CD8-positive, alpha-beta memory T cell (primary cell): ENCODE measurements around the gene LRRC34. TPM values are rescaled to one million over a fixed set of nuclear protein-coding genes. Genes with fewer than 3 reads are reported as not detected.

Source experiments
- CTCF ChIA-PET: fragments of 350-600 bp; sonication (Branson Sonifier 250); formaldehyde crosslinking; loops from one replicate; lab custom pipeline; 2021; ENCODE audit warnings: antibody characterized with exemption; lab: Charles Lee
- POLR2A ChIA-PET: fragments of 350-600 bp; sonication (Branson Sonifier 250); formaldehyde crosslinking; loops from one replicate; lab custom pipeline; 2021; ENCODE audit warnings: antibody characterized with exemption; lab: Charles Lee
- DNase-seq, 5 donors: peaks; one replicate each; pipeline versions ENCODE4 v3.0.0 to v3.0.0-alpha.2; 2020 to 2022; ENCODE audit warnings: mixed read lengths in 1 of 5
- H3K27ac ChIP-seq: one replicate; pipeline ENCODE4 v1.7.0; 2013; ENCODE audit warnings: low read depth, mild to moderate bottlenecking, low read length, moderate library complexity
- H3K27me3 ChIP-seq: 2 replicates; pipeline ENCODE4 v1.7.0; 2013; ENCODE audit warnings: low read length, mild to moderate bottlenecking; ENCODE audit not compliant: insufficient read depth, poor library complexity, severe bottlenecking
- H3K36me3 ChIP-seq: 2 replicates; pipeline ENCODE4 v1.7.0; 2013; ENCODE audit warnings: mild to moderate bottlenecking, low read length, moderate library complexity; ENCODE audit not compliant: insufficient read depth
- H3K4me1 ChIP-seq: 2 replicates; pipeline ENCODE4 v1.7.0; 2013; ENCODE audit warnings: mild to moderate bottlenecking, low read length, moderate library complexity; ENCODE audit not compliant: insufficient read depth
- H3K4me3 ChIP-seq: 2 replicates; pipeline ENCODE4 v1.7.0; 2013; ENCODE audit warnings: mild to moderate bottlenecking, low read length
- H3K9me3 ChIP-seq: 2 replicates; pipeline ENCODE4 v1.7.0; 2013; ENCODE audit warnings: mild to moderate bottlenecking, low read length
- H3K27ac Mint-ChIP-seq, 8 donors: one replicate each; pipeline ENCODE4 v1.8.0; 2020 to 2021; ENCODE audit warnings: mixed read lengths in 8 of 8, mild to moderate bottlenecking in 6 of 8, inconsistent platforms in 3 of 8, moderate library complexity in 3 of 8
- H3K27me3 Mint-ChIP-seq, 2 donors: one replicate each; pipeline ENCODE4 v1.8.0; 2020 to 2021; ENCODE audit warnings: mixed read lengths in 2 of 2, mild to moderate bottlenecking in 1 of 2, moderate library complexity in 1 of 2
- H3K36me3 Mint-ChIP-seq, 3 donors: one replicate each; pipeline ENCODE4 v1.8.0; 2020 to 2021; ENCODE audit warnings: mixed read lengths in 3 of 3, inconsistent platforms in 1 of 3, mild to moderate bottlenecking in 1 of 3
- H3K4me1 Mint-ChIP-seq, 3 donors: one replicate each; pipeline ENCODE4 v1.8.0; 2020 to 2021; ENCODE audit warnings: mixed read lengths in 3 of 3, inconsistent platforms in 1 of 3, mild to moderate bottlenecking in 1 of 3
- H3K4me3 Mint-ChIP-seq, 7 donors: one replicate each; pipeline ENCODE4 v1.8.0; 2020 to 2021; ENCODE audit warnings: mixed read lengths in 7 of 7, mild to moderate bottlenecking in 6 of 7, moderate library complexity in 4 of 7, inconsistent platforms in 2 of 7
- H3K9me3 Mint-ChIP-seq, 5 donors: one replicate each; pipeline ENCODE4 v1.8.0; 2020 to 2022; ENCODE audit warnings: mixed read lengths in 5 of 5, mild to moderate bottlenecking in 3 of 5, moderate library complexity in 2 of 5, inconsistent platforms in 1 of 5
- polyA plus RNA-seq: library from polyadenylated mRNA; unstranded; fragments of 300-500 nt; fragmentation: Illumina TruSeq; gene quantifications from one replicate; pipeline ENCODE4 v1.2.3, GENCODE V29; 2021
- total RNA-seq, 2 experiments: library from RNA; stranded (reverse); gene quantifications; one replicate each; pipeline ENCODE4 v1.2.3, GENCODE V29; 2021

LRRC34 gene, protein sequence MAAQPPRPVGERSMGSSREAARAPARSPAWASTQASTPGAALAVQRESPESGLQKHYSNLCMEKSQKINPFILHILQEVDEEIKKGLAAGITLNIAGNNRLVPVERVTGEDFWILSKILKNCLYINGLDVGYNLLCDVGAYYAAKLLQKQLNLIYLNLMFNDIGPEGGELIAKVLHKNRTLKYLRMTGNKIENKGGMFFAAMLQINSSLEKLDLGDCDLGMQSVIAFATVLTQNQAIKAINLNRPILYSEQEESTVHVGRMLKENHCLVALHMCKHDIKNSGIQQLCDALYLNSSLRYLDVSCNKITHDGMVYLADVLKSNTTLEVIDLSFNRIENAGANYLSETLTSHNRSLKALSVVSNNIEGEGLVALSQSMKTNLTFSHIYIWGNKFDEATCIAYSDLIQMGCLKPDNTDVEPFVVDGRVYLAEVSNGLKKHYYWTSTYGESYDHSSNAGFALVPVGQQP
- total RNA-seq, result 1 to 10 TPM; 2.4 to 2.5 TPM
- 0.33 TPM for polyA plus RNA-seq

DNA sequence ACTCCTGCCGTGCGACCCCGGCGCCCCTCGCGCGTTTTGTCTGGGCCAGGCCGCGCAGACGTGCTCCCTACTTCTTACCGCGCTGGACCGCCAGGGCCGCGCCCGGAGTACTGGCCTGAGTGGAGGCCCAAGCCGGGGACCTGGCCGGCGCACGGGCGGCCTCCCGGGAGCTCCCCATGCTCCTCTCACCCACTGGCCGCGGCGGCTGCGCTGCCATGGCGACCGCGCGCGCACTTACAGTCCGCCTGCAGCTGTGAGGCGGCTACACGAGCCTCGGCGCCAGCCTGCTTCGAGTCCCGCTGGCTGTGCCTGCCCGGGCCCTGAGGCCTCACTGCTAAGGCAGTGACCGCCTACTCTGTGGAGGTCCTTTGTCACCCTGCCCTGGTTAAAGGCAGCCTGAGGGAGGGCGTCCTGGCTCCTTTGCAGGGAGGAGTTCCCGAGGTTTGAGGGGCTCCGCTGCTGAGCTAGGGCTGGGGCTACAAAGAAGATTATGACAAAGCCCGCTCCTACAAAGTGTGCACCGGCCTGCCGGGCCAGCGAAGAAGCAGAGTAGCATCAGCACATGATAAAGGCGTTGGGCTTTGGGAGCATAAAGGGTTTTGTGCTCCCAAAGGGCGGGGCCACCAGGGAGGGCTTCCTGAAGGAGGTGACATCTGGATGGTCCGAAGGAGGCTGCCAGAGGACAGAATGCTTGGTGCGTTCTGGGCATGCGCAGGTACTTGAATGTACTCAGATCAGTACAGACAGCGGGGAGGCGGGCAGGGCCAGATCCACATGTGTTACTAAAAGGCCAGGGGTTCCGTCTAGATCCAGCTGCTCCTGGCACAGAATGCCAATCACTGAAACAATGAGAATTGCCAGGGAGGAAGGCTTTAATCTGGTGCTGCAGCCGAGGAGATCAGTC is at the start of gene LRRC34, which contains the start of gene LRRIQ4:
Gene LRRC34, minus strand, starts transcription at position 573 of the 904 bp plus-strand sequence. Its CDS starts 356 bp downstream, at position 217.
Gene LRRIQ4, plus strand, starts transcription at position 539 of the 904 bp plus-strand sequence. CDS start 9,052 bp downstream, outside the sequence.
- Histone ChIP-seq H3K4me3 (peak within 1 kb of the TSS; percentile 69), H3K27me3 (no peaks in the 10 kb centered on the region), H3K4me1 (peaks cover 17% of the 10 kb centered on the region), H3K27ac (no peak within 1 kb of the TSS), H3K36me3 (no peaks in the 10 kb centered on the region), H3K9me3 (peaks cover 6% of the 10 kb centered on the region)
- peaks cover 2 to 11% (median 2%) of the 10 kb centered on the region in 3 donors for H3K36me3 Mint-ChIP-seq
- H3K27me3 Mint-ChIP-seq, result peaks cover 1 to 4% of the 10 kb centered on the region in 2 donors
- DNase-seq, result peak; percentile 51 to 77 (median 53)
- H3K27ac Mint-ChIP-seq, result peak within 1 kb of the TSS; percentile 33 to 93 (median 79)
- peaks cover 8 to 15% (median 11%) of the 10 kb centered on the region in 5 donors for H3K9me3 Mint-ChIP-seq
- ChIA-PET POLR2A (no interaction called here), CTCF (interaction anchor here (0.9 to 1.5 kb wide), 5 partner anchors 10 to 43 kb away, joined by 3 to 5 read pairs (median 4); partner anchors contain the start of genes ACTRT3 and MYNN)
- H3K4me3 Mint-ChIP-seq, result peak within 1 kb of the TSS; percentile 79 to 91 (median 87)
- H3K4me1 Mint-ChIP-seq, result peaks cover 19 to 29% (median 26%) of the 10 kb centered on the region in 3 donors

- H3K27ac ChIP-seq, result no peak overlapping the region
- H3K27me3 ChIP-seq, result no peaks in the 10 kb centered on the region
- Mint-ChIP-seq H3K4me3 (no peak overlapping the region), H3K36me3 (peaks cover 0 to 2% (median 0%) of the 10 kb centered on the region in 3 donors), H3K27ac (peak overlapping the region in 1 of 8 donors; percentile 34), H3K4me1 (peaks cover 4 to 12% (median 9%) of the 10 kb centered on the region in 3 donors), H3K27me3 (peaks cover 7 to 35% of the 10 kb centered on the region in 2 donors), H3K9me3 (no peaks in the 10 kb centered on the region)
- no peaks in the 10 kb centered on the region for H3K9me3 ChIP-seq
- CTCF ChIA-PET, result interaction anchor here (1.1 to 1.7 kb wide), 3 partner anchors 12 to 21 kb away, joined by 3 to 4 read pairs (median 3); no protein-coding TSS in a partner anchor
- no peaks in the 10 kb centered on the region for H3K36me3 ChIP-seq
- POLR2A ChIA-PET, result interaction anchor here (0.7 kb wide), 1 partner anchor 193 kb away, joined by 3 read pairs; no protein-coding TSS in a partner anchor
- H3K4me1 ChIP-seq, result peaks cover 14% of the 10 kb centered on the region
- no peak overlapping the region for H3K4me3 ChIP-seq
- no peak for DNase-seq
These were observed 49.2 kb upstream of the LRRC34 start for GRCh38 chr3:169861871-169862270.

DNA sequence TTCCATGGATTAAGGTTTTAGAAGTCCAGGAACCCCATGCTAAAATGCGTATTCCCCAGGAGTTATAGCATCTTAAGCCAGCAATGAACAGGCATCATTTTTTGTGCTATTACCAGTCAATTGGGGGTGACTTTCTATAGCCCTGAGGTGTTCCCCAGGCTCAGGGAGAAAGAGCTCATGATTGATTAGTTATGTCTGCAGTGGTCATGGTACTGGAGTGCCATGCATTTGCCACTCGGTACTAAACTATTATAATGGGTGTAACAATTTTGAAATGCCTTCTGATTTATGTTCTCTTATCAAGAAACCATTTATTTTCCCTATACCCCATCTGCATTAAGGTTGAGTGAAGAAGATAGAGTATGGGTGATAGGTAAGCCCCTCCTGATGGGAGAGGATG is 45.1 kb upstream of the LRRC34 start:
- no peaks in the 10 kb centered on the region for H3K9me3 ChIP-seq
- H3K27me3 ChIP-seq, result no peaks in the 10 kb centered on the region
- DNase-seq, result no peak
- Mint-ChIP-seq H3K4me3 (no peak overlapping the region), H3K27ac (no peak overlapping the region), H3K4me1 (no peaks in the 10 kb centered on the region), H3K36me3 (no peaks in the 10 kb centered on the region), H3K27me3 (peaks cover 3 to 33% of the 10 kb centered on the region in 2 donors), H3K9me3 (no peaks in the 10 kb centered on the region)
- ChIA-PET POLR2A (no interaction called here), CTCF (no interaction called here)
- no peaks in the 10 kb centered on the region for H3K4me1 ChIP-seq
- no peak overlapping the region for H3K27ac ChIP-seq
- H3K4me3 ChIP-seq, result no peak overlapping the region
- H3K36me3 ChIP-seq, result no peaks in the 10 kb centered on the region

DNA sequence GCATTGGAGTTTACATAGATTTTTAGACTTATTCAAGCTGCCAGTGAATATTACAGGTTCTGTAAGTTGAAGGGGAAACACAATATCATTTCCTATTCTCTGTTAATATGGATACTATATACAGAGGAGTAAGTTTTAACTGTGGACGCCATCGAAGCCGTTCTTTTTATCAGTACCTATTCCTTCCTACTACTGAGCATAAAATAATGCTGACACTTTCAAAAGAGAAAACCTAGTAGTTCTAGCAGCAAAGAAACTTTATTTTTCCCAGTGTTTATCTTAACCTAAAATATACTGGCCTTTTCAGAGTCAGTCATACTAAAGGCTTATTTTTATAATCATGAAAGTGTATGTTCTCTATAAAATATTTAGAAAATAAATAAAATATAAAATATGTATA is 42.8 kb upstream of the LRRC34 start:
- Mint-ChIP-seq H3K9me3 (no peaks in the 10 kb centered on the region), H3K4me3 (no peak overlapping the region), H3K4me1 (no peaks in the 10 kb centered on the region), H3K36me3 (no peaks in the 10 kb centered on the region), H3K27ac (no peak overlapping the region), H3K27me3 (peaks cover 1 to 43% of the 10 kb centered on the region in 2 donors)
- no peak overlapping the region for H3K27ac ChIP-seq
- H3K9me3 ChIP-seq, result no peaks in the 10 kb centered on the region
- no peaks in the 10 kb centered on the region for H3K4me1 ChIP-seq
- CTCF ChIA-PET, result no interaction called here
- no peak for DNase-seq
- no peaks in the 10 kb centered on the region for H3K27me3 ChIP-seq
- no peaks in the 10 kb centered on the region for H3K36me3 ChIP-seq
- no peak overlapping the region for H3K4me3 ChIP-seq
- POLR2A ChIA-PET, result no interaction called here

GRCh38 chr3:169850618-169851017 is 37.9 kb upstream of the LRRC34 start:
- Mint-ChIP-seq H3K27ac (no peak overlapping the region), H3K36me3 (no peaks in the 10 kb centered on the region), H3K9me3 (no peaks in the 10 kb centered on the region), H3K4me1 (no peaks in the 10 kb centered on the region), H3K27me3 (peaks cover 0 to 40% of the 10 kb centered on the region in 2 donors), H3K4me3 (no peak overlapping the region)
- Histone ChIP-seq H3K27ac (no peak overlapping the region), H3K9me3 (no peaks in the 10 kb centered on the region), H3K4me3 (no peak overlapping the region), H3K36me3 (no peaks in the 10 kb centered on the region), H3K27me3 (no peaks in the 10 kb centered on the region), H3K4me1 (no peaks in the 10 kb centered on the region)
- CTCF ChIA-PET, result interaction anchor here (1.2 kb wide), 1 partner anchor 11 kb away, joined by 3 read pairs; no protein-coding TSS in a partner anchor
- no peak for DNase-seq
- POLR2A ChIA-PET, result no interaction called here

DNA sequence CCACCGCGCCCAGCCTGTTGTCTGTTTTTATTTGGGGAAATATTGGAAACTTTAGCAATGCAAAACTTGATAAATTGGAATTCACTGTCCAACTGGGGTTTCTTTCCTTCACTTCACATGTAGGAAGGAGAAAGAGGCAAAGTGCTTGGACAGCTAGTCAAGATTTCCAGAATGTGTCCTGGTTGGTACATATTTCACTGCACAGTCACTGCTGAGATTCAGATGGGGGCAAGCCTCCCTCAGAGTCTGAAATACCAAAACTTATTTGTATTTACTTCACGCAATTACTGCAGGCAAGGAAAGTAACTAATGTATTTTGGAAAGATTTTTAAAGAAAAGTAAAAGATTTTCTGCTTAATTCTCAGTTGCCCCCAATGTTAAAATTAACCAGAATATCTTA is 36.0 kb upstream of the LRRC34 start:
- Mint-ChIP-seq H3K9me3 (no peaks in the 10 kb centered on the region), H3K27ac (no peak overlapping the region), H3K4me1 (no peaks in the 10 kb centered on the region), H3K36me3 (no peaks in the 10 kb centered on the region), H3K27me3 (peaks cover 0 to 41% of the 10 kb centered on the region in 2 donors), H3K4me3 (no peak overlapping the region)
- H3K4me1 ChIP-seq, result no peaks in the 10 kb centered on the region
- H3K27me3 ChIP-seq, result no peaks in the 10 kb centered on the region
- CTCF ChIA-PET, result interaction anchor here (0.7 kb wide), 1 partner anchor 8 kb away, joined by 3 read pairs; no protein-coding TSS in a partner anchor
- no peak for DNase-seq
- no peak overlapping the region for H3K27ac ChIP-seq
- H3K4me3 ChIP-seq, result no peak overlapping the region
- no peaks in the 10 kb centered on the region for H3K9me3 ChIP-seq
- POLR2A ChIA-PET, result no interaction called here
- H3K36me3 ChIP-seq, result no peaks in the 10 kb centered on the region

GRCh38 chr3:169847896-169848295 is 35.2 kb upstream of the LRRC34 start:
- Histone ChIP-seq H3K4me3 (no peak overlapping the region), H3K36me3 (no peaks in the 10 kb centered on the region), H3K4me1 (no peaks in the 10 kb centered on the region), H3K27me3 (no peaks in the 10 kb centered on the region), H3K9me3 (no peaks in the 10 kb centered on the region), H3K27ac (no peak overlapping the region)
- Mint-ChIP-seq H3K4me1 (no peaks in the 10 kb centered on the region), H3K36me3 (no peaks in the 10 kb centered on the region), H3K4me3 (no peak overlapping the region), H3K27me3 (peaks cover 0 to 39% of the 10 kb centered on the region in 2 donors), H3K9me3 (no peaks in the 10 kb centered on the region), H3K27ac (no peak overlapping the region)
- ChIA-PET POLR2A (no interaction called here), CTCF (interaction anchor here (1.3 kb wide), 1 partner anchor 15 kb away, joined by 4 read pairs; no protein-coding TSS in a partner anchor)
- no peak for DNase-seq
